Thyroid gland (tissue), 4 donors: ENCODE results near the gene FBLN1.

Experiments
- POLR2A ChIP-seq, 2 donors: fragments of 450-650 bp; IDR thresholded peaks; one replicate each; pipeline ENCODE4 v1.6.1; 2017; ENCODE audit warnings: antibody characterized with exemption in 2 of 2, mild to moderate bottlenecking in 2 of 2, moderate library complexity in 1 of 2
- TF ChIP-seq, protein P1 (sequence below), 6 experiments: fragments of 200-600 bp in 3 of 6; fragments of 450-650 bp in 3 of 6; sonication (generic) in 3 of 6; IDR thresholded peaks; one replicate each; pipeline ENCODE4 v1.5.1; 2016 to 2019; ENCODE audit warnings: antibody characterized with exemption in 6 of 6, mild to moderate bottlenecking in 2 of 6, inconsistent platforms in 1 of 6, moderate library complexity in 1 of 6

DNA sequence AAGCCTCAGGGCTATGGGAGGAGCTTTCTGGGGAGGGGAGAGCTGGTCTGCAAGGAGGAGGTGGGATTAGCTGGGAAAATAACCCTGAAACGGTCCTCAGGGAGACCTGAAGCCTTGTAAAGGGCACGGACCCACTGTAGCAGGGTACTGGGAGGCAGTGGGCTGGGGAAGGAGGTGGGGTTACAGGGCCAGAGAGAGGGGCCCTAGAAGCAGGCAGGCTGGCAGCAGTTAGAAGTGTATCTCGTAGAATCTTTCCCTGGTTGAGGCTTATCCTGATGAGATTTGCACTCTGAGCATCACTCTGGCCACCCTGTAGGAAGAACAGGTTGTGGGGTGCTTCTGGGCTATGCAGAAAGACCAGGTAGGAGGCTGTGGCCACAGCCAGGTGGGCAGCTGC is 29.6 kb downstream of the FBLN1 start:
- TF ChIP-seq, protein P1, sequence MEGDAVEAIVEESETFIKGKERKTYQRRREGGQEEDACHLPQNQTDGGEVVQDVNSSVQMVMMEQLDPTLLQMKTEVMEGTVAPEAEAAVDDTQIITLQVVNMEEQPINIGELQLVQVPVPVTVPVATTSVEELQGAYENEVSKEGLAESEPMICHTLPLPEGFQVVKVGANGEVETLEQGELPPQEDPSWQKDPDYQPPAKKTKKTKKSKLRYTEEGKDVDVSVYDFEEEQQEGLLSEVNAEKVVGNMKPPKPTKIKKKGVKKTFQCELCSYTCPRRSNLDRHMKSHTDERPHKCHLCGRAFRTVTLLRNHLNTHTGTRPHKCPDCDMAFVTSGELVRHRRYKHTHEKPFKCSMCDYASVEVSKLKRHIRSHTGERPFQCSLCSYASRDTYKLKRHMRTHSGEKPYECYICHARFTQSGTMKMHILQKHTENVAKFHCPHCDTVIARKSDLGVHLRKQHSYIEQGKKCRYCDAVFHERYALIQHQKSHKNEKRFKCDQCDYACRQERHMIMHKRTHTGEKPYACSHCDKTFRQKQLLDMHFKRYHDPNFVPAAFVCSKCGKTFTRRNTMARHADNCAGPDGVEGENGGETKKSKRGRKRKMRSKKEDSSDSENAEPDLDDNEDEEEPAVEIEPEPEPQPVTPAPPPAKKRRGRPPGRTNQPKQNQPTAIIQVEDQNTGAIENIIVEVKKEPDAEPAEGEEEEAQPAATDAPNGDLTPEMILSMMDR (IDR thresholded peaks at IDR 0.05) = no peak
- no peak for TF ChIP-seq POLR2A (IDR thresholded peaks at IDR 0.05)
